H1 (cell line): ENCODE data around the gene CYLD. TPM values are rescaled to one million over a fixed set of nuclear protein-coding genes. Genes with fewer than 3 reads are reported as not detected.

ENCODE experiments used
- CTCF ChIA-PET: fragments of 300-600 bp; sonication (Branson Sonifier 250); formaldehyde crosslinking; loops from one replicate; lab custom pipeline; 2021; ENCODE audit not compliant: partially characterized antibody; lab: Charles Lee
- POLR2A ChIA-PET: fragments of 300-600 bp; sonication (Branson Sonifier 250); formaldehyde crosslinking; loops from one replicate; lab custom pipeline; 2021; ENCODE audit warnings: inconsistent platforms; ENCODE audit not compliant: partially characterized antibody; lab: Charles Lee
- DNase-seq, 2 experiments: peaks; one replicate each; pipeline versions ENCODE4 v3.0.0 to v3.0.0-alpha.2; 2010 to 2022; ENCODE audit warnings: low spot score in 2 of 2, low read depth in 1 of 2, mixed read lengths in 1 of 2
- FAIRE-seq: peaks from 2 replicates; lab custom pipeline; 2011; peaks lifted over from hg19 to GRCh38; lab: Jason Lieb, UNC
- H2AFZ ChIP-seq: 2 replicates; pipeline ENCODE4 v1.8.1; 2012; ENCODE audit warnings: low read length, inconsistent platforms
- H2AK5ac ChIP-seq: 2 replicates; pipeline ENCODE4 v1.6.1; 2013; ENCODE audit warnings: low read depth, low read length
- H2BK120ac ChIP-seq: replicated peaks from 2 replicates; pipeline ENCODE3; 2013; ENCODE audit warnings: low read depth, low read length, inconsistent platforms
- H2BK12ac ChIP-seq: 2 replicates; pipeline ENCODE4 v1.6.1; 2013; ENCODE audit warnings: low read depth, low read length
- H2BK15ac ChIP-seq: 2 replicates; pipeline ENCODE4 v1.6.1; 2013; ENCODE audit warnings: low read length
- H2BK20ac ChIP-seq: 2 replicates; pipeline ENCODE4 v1.6.1; 2013; ENCODE audit warnings: low read length
- H2BK5ac ChIP-seq: 2 replicates; pipeline ENCODE4 v1.6.1; 2013; ENCODE audit warnings: low read depth, low read length
- H3K14ac ChIP-seq: 2 replicates; pipeline ENCODE4 v1.6.1; 2013; ENCODE audit warnings: inconsistent platforms; ENCODE audit not compliant: insufficient read length
- H3K18ac ChIP-seq: 2 replicates; pipeline ENCODE4 v1.6.1; 2013; ENCODE audit warnings: low read length; ENCODE audit errors: extremely low read depth
- H3K23ac ChIP-seq: 2 replicates; pipeline ENCODE4 v1.6.1; 2013; ENCODE audit warnings: inconsistent platforms; ENCODE audit not compliant: insufficient read length
- H3K23me2 ChIP-seq: 2 replicates; pipeline ENCODE4 v1.6.1; 2013; ENCODE audit warnings: low read depth, low read length
- H3K27ac ChIP-seq: 2 replicates; pipeline ENCODE4 v1.6.1; 2011; ENCODE audit warnings: low read depth, low read length, inconsistent platforms
- H3K27me3 ChIP-seq, 4 experiments: replicated peaks in 1 of 4; 1 replicate in 1 of 4; 2 replicates in 3 of 4; pipeline versions ENCODE4 v1.6.1 to v1.8.1; 2011 to 2013; ENCODE audit warnings: low read length in 3 of 4, mild to moderate bottlenecking in 3 of 4, inconsistent platforms in 2 of 4, mixed read lengths in 2 of 4, moderate library complexity in 1 of 4; ENCODE audit not compliant: control insufficient read depth in 3 of 4, insufficient read depth in 3 of 4; ENCODE audit errors: extremely low read depth in 1 of 4
- H3K36me3 ChIP-seq, 4 experiments: 2 replicates each; pipeline versions ENCODE4 v1.6.1 to v1.8.1; 2011 to 2013; ENCODE audit warnings: mild to moderate bottlenecking in 4 of 4, low read length in 3 of 4, moderate library complexity in 2 of 4, control low read depth in 1 of 4, inconsistent platforms in 1 of 4; ENCODE audit not compliant: insufficient read depth in 4 of 4, control insufficient read depth in 2 of 4
- H3K4ac ChIP-seq: replicated peaks from 2 replicates; pipeline ENCODE3; 2013; ENCODE audit warnings: low read length, low read depth, mixed read lengths, inconsistent platforms; ENCODE audit not compliant: insufficient read length
- H3K4me1 ChIP-seq, 4 experiments: replicated peaks in 1 of 4; 1 replicate in 1 of 4; 2 replicates in 3 of 4; pipeline versions ENCODE4 v1.6.1 to v1.8.1; 2011 to 2013; ENCODE audit warnings: low read length in 3 of 4, inconsistent platforms in 2 of 4, mixed read lengths in 1 of 4; ENCODE audit not compliant: insufficient read depth in 4 of 4, control insufficient read depth in 3 of 4
- H3K4me2 ChIP-seq, 2 experiments: 2 replicates each; pipeline versions ENCODE4 v1.6.1 to v1.8.1; 2011 to 2013; ENCODE audit warnings: low read depth in 2 of 2, low read length in 2 of 2, control low read depth in 1 of 2, inconsistent platforms in 1 of 2, mild to moderate bottlenecking in 1 of 2; ENCODE audit not compliant: insufficient read depth in 1 of 2
- H3K4me3 ChIP-seq, 4 experiments: fragments of 200-600, 300-600 bp in 1 of 4; sonication (generic), shearing (Covaris generic), sonication (Bioruptor Twin) in 1 of 4; 2 replicates each; pipeline versions ENCODE4 v1.5.1 to v1.8.1; 2011 to 2016; ENCODE audit warnings: low read length in 4 of 4, low read depth in 3 of 4, control low read depth in 2 of 4, inconsistent platforms in 2 of 4, mild to moderate bottlenecking in 2 of 4, mixed read lengths in 1 of 4, moderate library complexity in 1 of 4; ENCODE audit not compliant: insufficient read depth in 2 of 4; ENCODE audit errors: extremely low read depth in 1 of 4
- H3K56ac ChIP-seq: replicated peaks from 2 replicates; pipeline ENCODE3; 2013; ENCODE audit warnings: low read depth, mild to moderate bottlenecking, mixed read lengths, low read length, inconsistent platforms; ENCODE audit not compliant: insufficient read length
- H3K79me1 ChIP-seq: 2 replicates; pipeline ENCODE4 v1.6.1; 2013; ENCODE audit warnings: low read depth, low read length, control low read depth
- H3K79me2 ChIP-seq, 2 experiments: 2 replicates each; pipeline versions ENCODE4 v1.6.1 to v1.8.1; 2012 to 2013; ENCODE audit warnings: low read length in 2 of 2, mild to moderate bottlenecking in 2 of 2, inconsistent platforms in 1 of 2; ENCODE audit not compliant: insufficient read depth in 2 of 2, control insufficient read depth in 1 of 2
- H3K9ac ChIP-seq, 4 experiments: replicated peaks in 1 of 4; 1 replicate in 1 of 4; 2 replicates in 3 of 4; pipeline versions ENCODE4 v1.6.1 to v1.8.1; 2011 to 2013; ENCODE audit warnings: low read depth in 3 of 4, low read length in 3 of 4, control low read depth in 2 of 4, mild to moderate bottlenecking in 2 of 4, moderate library complexity in 2 of 4, inconsistent platforms in 1 of 4; ENCODE audit errors: extremely low read depth in 1 of 4
- H3K9me3 ChIP-seq, 2 experiments: 2 replicates each; pipeline versions ENCODE4 v1.6.1 to v1.8.1; 2012 to 2013; ENCODE audit warnings: mild to moderate bottlenecking in 2 of 2, moderate library complexity in 2 of 2, control low read depth in 1 of 2, inconsistent platforms in 1 of 2, low read depth in 1 of 2, low read length in 1 of 2, mixed read lengths in 1 of 2; ENCODE audit not compliant: insufficient read depth in 2 of 2
- H4K20me1 ChIP-seq, 2 experiments: replicated peaks in 1 of 2; 2 replicates each; pipeline versions ENCODE3 to v1.8.1; 2011 to 2013; ENCODE audit warnings: inconsistent platforms in 2 of 2, low read length in 2 of 2, mild to moderate bottlenecking in 1 of 2; ENCODE audit not compliant: insufficient read depth in 2 of 2, control insufficient read depth in 1 of 2
- H4K5ac ChIP-seq: 2 replicates; pipeline ENCODE4 v1.6.1; 2013; ENCODE audit warnings: low read length, low read depth, mixed read lengths, inconsistent platforms; ENCODE audit not compliant: insufficient read length
- H4K8ac ChIP-seq: 2 replicates; pipeline ENCODE4 v1.8.0; 2013; ENCODE audit warnings: mild to moderate bottlenecking, moderate library complexity, low read length, inconsistent platforms; ENCODE audit not compliant: insufficient read depth; ENCODE audit errors: extremely low read depth
- H4K91ac ChIP-seq: replicated peaks from 2 replicates; pipeline ENCODE3; 2013; ENCODE audit warnings: low read length, mixed read lengths, inconsistent platforms; ENCODE audit not compliant: insufficient read length
- ASH2L ChIP-seq: fragments of 200-600, 300-600 bp; sonication (generic); IDR thresholded peaks from one replicate; pipeline ENCODE4 v1.7.1; 2017; ENCODE audit warnings: low read length
- BACH1 ChIP-seq: IDR thresholded peaks from 2 replicates; pipeline ENCODE4 v1.6.1; 2012; ENCODE audit warnings: low read length, improper control_type of control experiment
- BCL11A ChIP-seq, 2 experiments: IDR thresholded peaks; one replicate each; pipeline ENCODE4 v1.6.1; 2011; ENCODE audit warnings: low read depth in 2 of 2, low read length in 2 of 2, mild to moderate bottlenecking in 2 of 2
- EZH2 ChIP-seq: fragments of 200-600 bp; sonication (generic); IDR thresholded peaks from 2 replicates; pipeline ENCODE4 v1.7.1; 2012; ENCODE audit warnings: low read depth, mild to moderate bottlenecking, moderate library complexity, low read length, inconsistent platforms; ENCODE audit not compliant: severe bottlenecking
- KDM4A ChIP-seq: IDR thresholded peaks from one replicate; pipeline ENCODE4 v1.7.1; 2012; ENCODE audit warnings: low read depth, mild to moderate bottlenecking, moderate library complexity, low read length, inconsistent platforms; ENCODE audit not compliant: severe bottlenecking
- KDM5A ChIP-seq: fragments of 200-600 bp; IDR thresholded peaks from 2 replicates; pipeline ENCODE4 v1.7.1; 2012; ENCODE audit warnings: mild to moderate bottlenecking, low read length, inconsistent platforms, mixed read lengths
- MAFK ChIP-seq: IDR thresholded peaks from 2 replicates; pipeline ENCODE4 v1.6.1; 2012; ENCODE audit warnings: low read depth, mild to moderate bottlenecking, improper control_type of control experiment, low read length
- POLR2A ChIP-seq, 2 experiments: IDR thresholded peaks; 1 replicate in 1 of 2; 2 replicates in 1 of 2; pipeline ENCODE4 v1.6.1; 2011; ENCODE audit warnings: low read depth in 2 of 2, low read length in 2 of 2, mild to moderate bottlenecking in 2 of 2; ENCODE audit errors: control extremely low read depth in 1 of 2
- SAP30 ChIP-seq: fragments of 300-600 bp; sonication (generic); IDR thresholded peaks from 2 replicates; pipeline ENCODE4 v1.7.1; 2012; ENCODE audit warnings: low read length, moderate library complexity, mild to moderate bottlenecking, inconsistent platforms; ENCODE audit not compliant: insufficient read depth, insufficient replicate concordance
- SIN3A ChIP-seq, 2 experiments: IDR thresholded peaks in 1 of 2; conservative IDR thresholded peaks in 1 of 2; 2 replicates each; pipeline ENCODE4 v1.6.1; 2011 to 2012; ENCODE audit warnings: low read length in 2 of 2, improper control_type of control experiment in 1 of 2, low read depth in 1 of 2, mild to moderate bottlenecking in 1 of 2
- SIRT6 ChIP-seq: IDR thresholded peaks from one replicate; pipeline ENCODE4 v1.7.1; 2012; ENCODE audit warnings: low read length, inconsistent platforms
- SP4 ChIP-seq: IDR thresholded peaks from 2 replicates; pipeline ENCODE4 v1.6.1; 2012; ENCODE audit warnings: low read length, inconsistent platforms
- SUZ12 ChIP-seq: fragments of 200-600 bp; sonication (generic); IDR thresholded peaks from 2 replicates; pipeline ENCODE4 v1.6.1; 2012; ENCODE audit warnings: mild to moderate bottlenecking, inconsistent platforms, low read length, moderate library complexity, mixed read lengths
- TAF7 ChIP-seq: optimal IDR thresholded peaks from 2 replicates; pipeline ENCODE3; 2011; ENCODE audit warnings: low read depth, mild to moderate bottlenecking, inconsistent platforms, low read length, moderate library complexity, borderline replicate concordance
- WGBS, 2 experiments: shearing (Covaris generic) in 1 of 2; methylation state at CpG; one replicate each; pipeline versions ENCODE4 v1.1.6 to v1.1.7; 2013 to 2015; ENCODE audit warnings: low lambda C conversion rate in 2 of 2, mixed read lengths in 2 of 2, inconsistent platforms in 1 of 2, low coverage in 1 of 2, missing lambda C conversion rate in 1 of 2; ENCODE audit not compliant: insufficient replicate concordance in 2 of 2, insufficient coverage in 1 of 2, insufficient read length in 1 of 2; ENCODE audit errors: extremely low coverage in 1 of 2, missing lambda C conversion rate in 1 of 2; 5-methylcytosine and 5-hydroxymethylcytosine counted together
- polyA plus RNA-seq, 7 experiments: library from polyadenylated mRNA; depleted of rRNA in 3 of 7; stranded (reverse) in 5 of 7; unstranded in 2 of 7; fragments of >200 nt in 5 of 7; fragments of 200-250 nt in 2 of 7; gene quantifications; 1 replicate in 5 of 7; 2 replicates in 1 of 7; 4 replicates in 1 of 7; pipeline versions ENCODE4 v1.2.1 to v1.2.3, GENCODE V29; 2011 to 2013; ENCODE audit warnings: missing spikeins in 2 of 7, mixed read lengths in 2 of 7
- total RNA-seq: library from RNA; stranded (reverse); fragmentation: NEBNext Ultra II Directional; extraction: Animal tissue kit (Norgen Biotek cat#: 25700); gene quantifications from 2 replicates; pipeline ENCODE4 v1.2.1, GENCODE V29; 2021
- TF ChIP-seq, protein P1 (sequence below): IDR thresholded peaks from 2 replicates; pipeline ENCODE4 v1.6.1; 2011; ENCODE audit warnings: low read depth, mild to moderate bottlenecking, low read length; ENCODE audit not compliant: insufficient read depth

Gene CYLD
- total and polyA plus RNA-seq, 2 of the 8 experiments (the other 6 are each of a cell fraction or from before 2014, with no cell fraction given): 3.7 to 18.8 TPM

DNA sequence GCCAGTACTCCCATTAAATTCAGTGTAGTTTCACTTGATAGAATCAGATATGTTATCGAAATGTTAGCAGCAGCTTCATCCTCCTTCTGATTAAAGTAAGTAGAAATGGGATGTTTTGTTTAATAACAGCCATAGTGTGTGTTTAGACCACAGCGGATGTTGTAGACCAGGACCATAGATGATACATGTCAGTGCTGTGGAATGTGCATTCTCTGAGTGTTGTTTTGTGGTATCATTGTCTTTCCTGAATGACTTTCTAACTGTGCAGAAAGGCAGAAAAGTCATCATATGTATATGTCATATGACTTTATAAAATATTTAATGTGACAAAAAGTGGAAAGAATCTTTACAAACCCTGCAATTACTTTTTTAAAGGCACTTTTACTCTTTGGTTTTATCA lies 55.6 kb downstream of the CYLD start:
- Histone ChIP-seq H2BK12ac (no peak overlapping the region), H2BK20ac (no peak overlapping the region), H3K79me2 (no peaks in the 10 kb centered on the region), H3K4me1 (no peaks in the 10 kb centered on the region), H2BK120ac (no peak overlapping the region), H2BK15ac (no peak overlapping the region), H3K9ac (no peak overlapping the region), H2AFZ (no peak overlapping the region), H4K8ac (no peak overlapping the region), H4K20me1 (no peaks in the 10 kb centered on the region), H3K4me3 (no peak overlapping the region), H3K79me1 (no peaks in the 10 kb centered on the region), H4K5ac (no peak overlapping the region), H3K4me2 (no peak overlapping the region), H2AK5ac (no peak overlapping the region), H3K23ac (no peak overlapping the region), H3K14ac (no peak overlapping the region), H3K27ac (no peak overlapping the region), H3K56ac (no peak overlapping the region), H3K9me3 (no peaks in the 10 kb centered on the region), H3K18ac (no peak overlapping the region), H3K4ac (no peak overlapping the region), H3K36me3 (no peaks in the 10 kb centered on the region), H3K27me3 (no peaks in the 10 kb centered on the region), H4K91ac (no peak overlapping the region), H2BK5ac (no peak overlapping the region), H3K23me2 (no peaks in the 10 kb centered on the region)
- WGBS, 2 experiments: 88% methylated on average over 2 of the region's 2 CpGs; no CpG with 5 or more reads in 1 of the 2 experiments
- POLR2A ChIA-PET: no interaction called here
- CTCF ChIA-PET: interaction anchor here (1.4 to 13.4 kb wide), 2 partner anchors 10 to 125 kb away, joined by 12 to 251 read pairs; partner anchors contain the start of gene SNX20
- DNase-seq: no peak
- no peak for FAIRE-seq
- TF ChIP-seq SIRT6 (no peak), MAFK (no peak), SP4 (no peak), SIN3A (conservative IDR thresholded peaks at IDR 0.05 in 1 of 2, IDR thresholded peaks at IDR 0.05 in 1 of 2; ENCODE audit: low read depth in 1 of 2, low read length in 2 of 2) (no peak), BCL11A (IDR thresholded peaks at IDR 0.05; ENCODE audit: low read depth in 2 of 2, low read length in 2 of 2) (no peak), SAP30 (no peak), KDM5A (no peak), BACH1 (no peak), EZH2 (no peak), ASH2L (no peak), POLR2A (IDR thresholded peaks at IDR 0.05; ENCODE audit: control extremely low read depth in 1 of 2, low read depth in 2 of 2, low read length in 2 of 2) (no peak), SUZ12 (no peak), KDM4A (no peak), TAF7 (no peak)
- TF ChIP-seq, protein P1, sequence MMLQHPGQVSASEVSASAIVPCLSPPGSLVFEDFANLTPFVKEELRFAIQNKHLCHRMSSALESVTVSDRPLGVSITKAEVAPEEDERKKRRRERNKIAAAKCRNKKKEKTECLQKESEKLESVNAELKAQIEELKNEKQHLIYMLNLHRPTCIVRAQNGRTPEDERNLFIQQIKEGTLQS: no peak
